Pancreas (tissue), 10 donors: Measurements from ENCODE around the gene NTNG1. TPM values are rescaled to one million over a fixed set of nuclear protein-coding genes. Genes with fewer than 3 reads are reported as not detected.

Source experiments
- ATAC-seq, 4 donors: fragments of 200-7000 bp; cut with Tn5 transposase; one replicate each; pipeline versions ENCODE4 v1.8.0 to v1.9.1; 2020; ENCODE audit warnings: mild to moderate bottlenecking in 4 of 4, moderate library complexity in 4 of 4
- DNase-seq, 6 donors: peaks; one replicate each; pipeline ENCODE4 v3.0.0-alpha.2; 2020
- FAIRE-seq: peaks from 2 replicates; lab custom pipeline; 2012; peaks lifted over from hg19 to GRCh38; lab: Jason Lieb, UNC
- H3K27ac ChIP-seq, 4 donors: fragments of 200-600 bp; sonication (generic); 1 replicate in 3 of 4; 2 replicates in 1 of 4; pipeline versions ENCODE4 v1.5.0 to v1.8.0; 2020
- H3K27me3 ChIP-seq, 4 donors: fragments of 200-600 bp; one replicate each; pipeline ENCODE4 v1.8.0; 2021
- H3K36me3 ChIP-seq, 3 donors: fragments of 200-600 bp; sonication (generic) in 1 of 3; one replicate each; pipeline versions ENCODE4 v1.5.0 to v1.8.0; 2020 to 2021
- H3K4me1 ChIP-seq, 3 donors: fragments of 200-600 bp; one replicate each; pipeline ENCODE4 v1.8.0; 2021
- H3K4me3 ChIP-seq, 4 donors: fragments of 200-600 bp; sonication (generic) in 2 of 4; one replicate each; pipeline versions ENCODE4 v1.5.0 to v1.8.0; 2020 to 2021
- H3K9me3 ChIP-seq, 4 donors: fragments of 200-600 bp; one replicate each; pipeline ENCODE4 v1.8.0; 2021
- CTCF ChIP-seq, 4 donors: fragments of 200-600 bp; sonication (generic) in 3 of 4; IDR thresholded peaks; one replicate each; pipeline versions ENCODE4 v1.5.0 to v1.8.0; 2021; ENCODE audit warnings: antibody characterized with exemption in 4 of 4
- WGBS, 2 donors: extraction: QIAGEN DNeasy Blood & Tissue Kit; methylation state at CpG; one replicate each; pipeline ENCODE4 v1.1.7; 2013; 5-methylcytosine and 5-hydroxymethylcytosine counted together
- intact Hi-C, 3 donors: fragments of 100-400 bp; cut with DNase I; formaldehyde crosslinking; loops; one replicate each; pipeline versions ENCODE4 v1.11.1 to v1.14.2; 2022
- polyA plus RNA-seq, 2 donors: library from polyadenylated mRNA; stranded (reverse); fragments of 200-250 nt; gene quantifications; one replicate each; pipeline ENCODE4 v1.2.3, GENCODE V29; 2013
- total RNA-seq, 6 donors: library from RNA; stranded (reverse); fragmentation: NEBNext Ultra II Directional in 4 of 6; extraction: Animal tissue kit (Norgen Biotek cat#: 25700) in 4 of 6; gene quantifications; one replicate each; pipeline versions ENCODE4 v1.2.1 to v1.2.4, GENCODE V29; 2021 to 2023
- donor health status: healthy with polysubstance abuse.
- donor health status: DM: no; HTN: no; CAD: no; lungs with moderate emphysema.
- donor health status: DM: no; HTN: no; CAD: no.
- donor health status: control.
- donor health status: control.
- donor health status: Bipolar disorder and iron deficiency.
- donor health status: DM: yes; HTN: yes; CAD: no.
- donor health status: DM: no; HTN: no; CAD: no.
- donor health status: DM: no; HTN: no; CAD: no.
- donor health status: DM: yes; HTN: yes; CAD: no.

Gene NTNG1
- total and polyA plus RNA-seq, 8 donors: 0.04 to 1.3 (median 0.23) TPM; not detected in 1

DNA sequence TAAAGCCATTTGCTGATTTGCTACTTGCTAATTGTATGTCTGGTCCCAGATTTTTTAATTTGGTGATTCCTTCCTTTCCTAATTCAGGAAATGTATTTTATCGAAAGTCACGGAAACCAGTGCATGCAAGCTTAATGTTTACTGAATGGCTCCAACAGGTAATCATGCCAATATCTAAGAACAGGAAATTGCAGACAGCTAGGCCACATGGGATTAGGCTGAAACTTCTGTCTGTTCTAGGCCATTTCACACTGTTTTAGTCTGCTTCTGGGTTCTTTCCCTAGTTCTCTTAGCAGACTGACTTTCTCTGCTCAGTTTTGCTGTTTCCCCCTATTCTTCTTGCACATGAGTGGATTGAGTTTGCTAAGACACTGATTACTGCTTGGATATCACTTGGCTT, 111.4 kb downstream of the NTNG1 start:
- DNase-seq (no peak), ATAC-seq (no peak), FAIRE-seq (no peak)
- intact Hi-C loops: no loop called here
- H3K27ac ChIP-seq: no peak overlapping the region
- H3K36me3 ChIP-seq: no peaks in the 10 kb centered on the region
- TF ChIP-seq CTCF (IDR thresholded peaks at IDR 0.05): no peak
- WGBS, 2 donors: 63 to 88% methylated on average over 2 of the region's 2 CpGs
- no peaks in the 10 kb centered on the region for H3K9me3 ChIP-seq
- H3K4me1 ChIP-seq: no peaks in the 10 kb centered on the region
- H3K27me3 ChIP-seq: no peaks in the 10 kb centered on the region
- no peak overlapping the region for H3K4me3 ChIP-seq

- Histone ChIP-seq H3K4me3 (no peak overlapping the region), H3K36me3 (no peaks in the 10 kb centered on the region), H3K27me3 (no peaks in the 10 kb centered on the region), H3K27ac (no peak overlapping the region), H3K9me3 (no peaks in the 10 kb centered on the region), H3K4me1 (no peaks in the 10 kb centered on the region)
- no peak for FAIRE-seq
- no peak for TF ChIP-seq CTCF (IDR thresholded peaks at IDR 0.05)
- intact Hi-C loops: no loop called here
- ATAC-seq: no peak
- DNase-seq: no peak
- 59 to 65% methylated on average over 5 of the region's 5 CpGs for WGBS, 2 donors
Measured at GRCh38 chr1:107254306-107254705, 113.5 kb downstream of the NTNG1 start.

GRCh38 chr1:107255469-107255868, 114.6 kb downstream of the NTNG1 start:
- Histone ChIP-seq H3K27ac (no peak overlapping the region), H3K36me3 (no peaks in the 10 kb centered on the region), H3K9me3 (no peaks in the 10 kb centered on the region), H3K4me3 (no peak overlapping the region), H3K4me1 (no peaks in the 10 kb centered on the region), H3K27me3 (no peaks in the 10 kb centered on the region)
- FAIRE-seq (no peak), ATAC-seq (no peak), DNase-seq (no peak)
- intact Hi-C loops: no loop called here
- 17 to 25% methylated on average over 3 of the region's 3 CpGs for WGBS, 2 donors
- no peak for TF ChIP-seq CTCF (IDR thresholded peaks at IDR 0.05)

- Histone ChIP-seq H3K27ac (no peak overlapping the region), H3K36me3 (no peaks in the 10 kb centered on the region), H3K4me1 (no peaks in the 10 kb centered on the region), H3K4me3 (no peak overlapping the region), H3K9me3 (no peaks in the 10 kb centered on the region), H3K27me3 (no peaks in the 10 kb centered on the region)
- WGBS, 2 donors: 57 to 70% methylated on average over 5 of the region's 5 CpGs
- intact Hi-C loops: no loop called here
- DNase-seq (no peak), ATAC-seq (no peak), FAIRE-seq (no peak)
- no peak for TF ChIP-seq CTCF (IDR thresholded peaks at IDR 0.05)
Measured at GRCh38 chr1:107262467-107263286, 121.8 kb downstream of the NTNG1 start.

GRCh38 chr1:107263291-107263915, 122.6 kb downstream of the NTNG1 start:
- 54 to 68% methylated on average over 1 of the region's 1 CpG for WGBS, 2 donors

More at GRCh38 chr1:107263291-107263915, 122.6 kb downstream of the NTNG1 start:
- H3K36me3 ChIP-seq: no peaks in the 10 kb centered on the region
- DNase-seq (no peak), FAIRE-seq (no peak), ATAC-seq (no peak)
- no peak overlapping the region for H3K27ac ChIP-seq
- no peaks in the 10 kb centered on the region for H3K27me3 ChIP-seq
- no peaks in the 10 kb centered on the region for H3K9me3 ChIP-seq
- intact Hi-C loops: no loop called here
- no peak overlapping the region for H3K4me3 ChIP-seq
- H3K4me1 ChIP-seq: no peaks in the 10 kb centered on the region
- no peak for TF ChIP-seq CTCF (IDR thresholded peaks at IDR 0.05)
